Measurements from ENCODE around the gene SHPK.

DNA sequence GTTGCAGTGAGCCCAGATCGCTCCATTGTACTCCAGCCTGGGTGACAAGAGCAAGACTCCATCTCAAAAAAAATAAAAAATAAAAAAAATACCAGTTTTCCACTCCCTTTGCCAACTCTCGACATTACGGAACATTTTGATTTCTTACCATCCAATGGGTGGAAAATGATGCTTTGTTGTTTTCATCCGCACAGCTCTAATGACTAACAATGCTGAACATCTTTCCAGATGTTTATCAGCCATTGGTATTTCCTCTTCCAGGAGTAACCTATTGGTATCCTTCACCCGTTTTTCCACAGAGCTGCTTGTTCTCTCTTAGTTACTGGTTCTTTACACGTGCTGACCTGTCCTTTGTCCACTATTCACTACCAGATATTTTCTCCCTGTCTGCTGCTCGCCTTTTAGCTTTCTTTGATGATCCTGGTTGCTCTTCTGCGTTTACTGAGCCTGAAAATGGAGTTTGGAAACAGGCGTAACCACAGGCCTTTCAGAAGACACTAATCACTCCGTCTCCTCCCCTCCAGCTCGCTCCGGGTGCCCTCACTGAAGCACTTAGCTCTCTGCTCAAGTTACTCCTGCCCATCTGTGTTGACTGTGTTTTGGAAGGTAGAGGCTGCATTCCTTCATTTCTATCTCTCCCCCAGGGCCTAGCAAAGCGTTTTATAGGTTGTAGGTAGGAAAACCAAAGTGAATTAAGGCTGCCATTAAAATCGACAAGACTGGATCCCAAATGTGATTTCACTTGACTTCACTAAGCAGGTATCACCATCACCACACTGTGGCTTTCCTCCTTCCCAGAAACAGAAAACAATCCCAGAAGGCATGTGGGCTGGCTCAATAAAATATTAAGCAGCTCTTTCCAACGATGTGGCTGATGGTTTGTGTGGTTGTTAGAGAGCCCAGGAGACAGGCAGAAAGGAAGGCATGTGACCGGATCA, 8.9 kb downstream of the SHPK start:
- TF ChIP-seq, protein P1, sequence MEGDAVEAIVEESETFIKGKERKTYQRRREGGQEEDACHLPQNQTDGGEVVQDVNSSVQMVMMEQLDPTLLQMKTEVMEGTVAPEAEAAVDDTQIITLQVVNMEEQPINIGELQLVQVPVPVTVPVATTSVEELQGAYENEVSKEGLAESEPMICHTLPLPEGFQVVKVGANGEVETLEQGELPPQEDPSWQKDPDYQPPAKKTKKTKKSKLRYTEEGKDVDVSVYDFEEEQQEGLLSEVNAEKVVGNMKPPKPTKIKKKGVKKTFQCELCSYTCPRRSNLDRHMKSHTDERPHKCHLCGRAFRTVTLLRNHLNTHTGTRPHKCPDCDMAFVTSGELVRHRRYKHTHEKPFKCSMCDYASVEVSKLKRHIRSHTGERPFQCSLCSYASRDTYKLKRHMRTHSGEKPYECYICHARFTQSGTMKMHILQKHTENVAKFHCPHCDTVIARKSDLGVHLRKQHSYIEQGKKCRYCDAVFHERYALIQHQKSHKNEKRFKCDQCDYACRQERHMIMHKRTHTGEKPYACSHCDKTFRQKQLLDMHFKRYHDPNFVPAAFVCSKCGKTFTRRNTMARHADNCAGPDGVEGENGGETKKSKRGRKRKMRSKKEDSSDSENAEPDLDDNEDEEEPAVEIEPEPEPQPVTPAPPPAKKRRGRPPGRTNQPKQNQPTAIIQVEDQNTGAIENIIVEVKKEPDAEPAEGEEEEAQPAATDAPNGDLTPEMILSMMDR (IDR thresholded peaks at IDR 0.05) = no peak
- TF ChIP-seq POLR2A (IDR thresholded peaks at IDR 0.05) = no peak

All from upper lobe of left lung (tissue), 4 donors.